ENCODE results near the gene FSD1. TPM values are rescaled to one million over a fixed set of nuclear protein-coding genes. Genes with fewer than 3 reads are reported as not detected.
A peak's percentile ranks its signal among the peaks of the same experiment; 100 is the strongest.
"Not testable (repeated sequence)": the region's sequence is repeated elsewhere in the genome, so short reads cannot be mapped to it uniquely, and the experiment has no call there.

Gene FSD1
- total RNA-seq, 1 donor from 2014 or later, result 0.31 TPM

DNA sequence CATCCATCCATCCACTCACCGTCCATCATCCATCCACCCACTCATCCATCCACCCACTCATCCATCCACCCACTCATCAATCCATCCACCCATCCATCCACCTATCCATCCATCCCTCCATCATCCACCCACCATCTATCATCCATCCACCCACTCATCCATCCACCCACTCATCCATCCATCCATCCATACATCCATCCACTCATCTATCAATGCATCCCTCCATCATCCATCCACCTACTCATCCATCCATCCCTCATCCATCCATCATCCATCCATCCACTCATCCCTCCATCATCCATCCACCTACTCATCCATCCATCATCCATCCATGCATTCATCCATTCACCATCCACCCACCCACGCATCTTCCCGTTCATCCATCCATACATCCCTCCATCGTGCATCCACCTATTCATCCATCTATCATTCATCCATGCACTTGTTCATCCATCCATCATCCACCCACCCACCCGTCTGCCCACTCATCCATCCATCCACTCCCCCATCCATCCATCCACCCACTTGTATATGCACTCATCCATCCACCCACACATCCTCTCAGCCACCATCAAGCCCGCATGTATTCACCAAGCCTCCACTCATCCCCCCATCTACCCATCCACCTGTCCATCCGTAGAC lies 30.7 kb downstream of the FSD1 start:
- ATAC-seq (no peak), DNase-seq (ENCODE audit: low spot score) (no peak)
- intact Hi-C loops (cut with DNase I), result no loop called here

DNA sequence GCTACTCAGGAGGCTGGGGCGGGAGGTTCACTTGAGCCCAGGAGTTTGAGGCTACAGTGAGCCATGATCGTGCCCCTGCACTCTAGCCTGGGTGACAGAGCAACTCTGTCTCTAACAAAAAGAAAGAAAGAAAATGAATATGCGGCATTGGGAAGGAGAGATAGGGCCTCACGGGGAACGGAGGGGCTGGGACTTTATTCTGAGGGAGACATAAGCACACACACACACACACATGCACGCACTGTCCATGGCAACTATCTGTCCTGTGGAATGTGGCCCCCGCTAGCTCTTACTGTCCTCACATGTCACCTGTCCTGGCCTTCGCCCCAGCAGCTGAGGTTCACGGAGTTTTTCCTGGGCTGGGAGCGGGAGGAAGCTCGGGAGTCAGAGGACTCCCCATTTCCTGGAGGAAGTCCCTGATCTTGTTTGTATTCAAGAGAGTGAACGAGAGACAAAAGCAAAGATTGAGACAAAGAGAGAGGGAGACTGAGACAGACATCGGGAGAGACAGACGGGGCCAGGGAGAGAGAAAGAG lies 33.6 kb downstream of the FSD1 start:
- DNase-seq (ENCODE audit: low spot score) (no peak), ATAC-seq (no peak)
- intact Hi-C loops (cut with DNase I), result no loop called here

DNA sequence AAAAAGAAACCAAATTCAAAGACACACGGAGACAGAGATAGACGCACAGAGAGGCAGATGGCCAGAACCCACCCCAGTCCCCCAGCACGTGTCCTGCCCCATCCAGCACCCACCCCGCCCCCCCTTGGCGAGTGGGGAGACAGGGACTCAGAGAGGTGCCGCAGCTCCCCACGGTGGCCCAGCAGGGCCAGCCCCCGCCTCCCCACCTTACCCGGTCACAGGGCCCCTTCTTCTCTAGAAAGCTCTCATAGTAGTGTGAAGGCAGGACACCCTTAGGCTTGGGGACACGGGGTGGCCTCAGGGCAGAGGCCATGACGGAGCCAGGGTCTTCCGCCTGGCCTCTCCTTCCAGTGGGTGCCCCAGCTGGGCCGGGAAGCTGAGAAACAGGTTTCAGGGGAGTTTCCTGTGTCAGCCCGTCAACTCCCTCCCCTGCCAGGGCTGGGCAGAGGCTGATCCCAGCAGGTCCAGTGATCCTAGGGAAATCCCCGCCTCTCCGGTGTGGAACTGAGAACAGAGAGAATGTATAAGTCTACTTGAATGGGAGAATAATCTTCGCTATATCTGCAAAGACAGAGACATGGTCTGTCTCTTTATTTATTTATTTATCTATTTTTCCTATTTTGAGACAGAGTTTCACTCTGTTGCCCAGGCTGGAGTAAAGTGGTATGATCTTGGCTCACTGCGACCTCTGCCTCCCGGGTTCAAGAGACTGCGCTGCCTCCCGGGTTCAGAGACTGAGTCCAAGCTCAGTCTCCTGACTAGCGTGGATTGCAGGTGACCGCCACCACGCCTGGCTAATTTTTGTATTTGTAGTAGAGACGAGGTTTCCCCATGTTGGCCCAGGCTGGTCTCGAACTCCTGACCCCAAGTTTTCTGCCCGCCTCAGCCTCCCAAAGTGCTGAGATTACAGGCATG lies 34.3 kb downstream of the FSD1 start, which contains the start of gene STAP2:
STAP2 (minus strand) TSS at position 387 of the 915 bp plus-strand sequence; CDS start at position 313, 74 bp downstream.
- ATAC-seq (no peak), DNase-seq (ENCODE audit: low spot score) (no peak)
- intact Hi-C loops (cut with DNase I), result no loop called here

DNA sequence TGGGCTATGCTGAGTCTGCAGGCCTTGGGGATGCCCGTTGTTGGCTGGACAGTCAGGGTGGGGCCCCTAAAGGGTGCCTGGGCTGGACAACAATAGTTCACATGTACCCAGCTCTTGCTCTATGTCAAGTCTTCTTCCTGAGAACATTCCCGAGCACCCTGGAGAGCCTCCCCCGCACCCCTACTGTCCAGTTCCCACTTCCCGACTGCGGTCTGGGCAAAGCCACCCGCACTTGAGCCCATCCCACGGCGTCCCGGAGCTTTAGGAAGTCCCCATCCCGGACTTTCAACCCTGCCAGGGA lies 37.9 kb downstream of the FSD1 start:
- ATAC-seq (peak; percentile 38), DNase-seq (ENCODE audit: low spot score) (no peak)
- intact Hi-C loops (cut with DNase I), result no loop called here

DNA sequence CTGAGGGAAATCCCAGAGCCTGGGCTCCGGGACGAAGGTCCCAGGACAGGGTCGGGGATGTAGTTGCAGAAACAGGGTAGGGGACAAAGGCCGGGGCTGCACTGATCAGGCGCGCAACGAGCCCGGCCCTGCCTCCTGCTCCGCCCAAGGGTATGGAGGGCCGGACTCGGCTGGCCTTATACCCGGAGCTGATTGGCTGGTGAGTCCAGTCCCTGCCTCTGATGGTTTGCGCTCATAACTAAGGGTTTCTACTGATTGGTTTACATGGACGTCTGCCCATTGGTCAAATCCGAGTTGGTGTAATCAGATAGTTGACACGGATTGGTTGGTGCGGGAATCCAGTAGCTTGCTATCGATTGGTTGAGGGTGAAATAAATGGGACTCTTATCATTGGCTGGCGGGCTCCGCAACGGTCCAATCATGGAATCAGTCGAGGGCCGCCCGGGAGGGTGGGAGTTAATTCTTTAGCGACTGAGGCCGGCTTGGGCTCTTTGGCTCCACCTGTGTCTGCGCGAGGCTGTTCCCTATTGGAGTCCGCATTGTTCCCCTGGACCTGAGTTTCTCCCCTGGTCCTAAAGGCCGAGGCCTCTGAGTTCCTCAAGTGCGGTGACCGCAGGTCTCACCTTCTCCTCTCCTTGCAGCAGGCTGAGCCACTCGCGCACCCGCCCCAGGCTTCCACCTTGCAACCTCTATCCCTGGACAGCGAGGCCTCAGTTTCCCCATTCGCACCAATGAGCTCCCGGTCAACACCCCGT lies 38.4 kb downstream of the FSD1 start:
- intact Hi-C loops (cut with DNase I), result no loop called here
- DNase-seq (ENCODE audit: low spot score), result peak; percentile 95

DNA sequence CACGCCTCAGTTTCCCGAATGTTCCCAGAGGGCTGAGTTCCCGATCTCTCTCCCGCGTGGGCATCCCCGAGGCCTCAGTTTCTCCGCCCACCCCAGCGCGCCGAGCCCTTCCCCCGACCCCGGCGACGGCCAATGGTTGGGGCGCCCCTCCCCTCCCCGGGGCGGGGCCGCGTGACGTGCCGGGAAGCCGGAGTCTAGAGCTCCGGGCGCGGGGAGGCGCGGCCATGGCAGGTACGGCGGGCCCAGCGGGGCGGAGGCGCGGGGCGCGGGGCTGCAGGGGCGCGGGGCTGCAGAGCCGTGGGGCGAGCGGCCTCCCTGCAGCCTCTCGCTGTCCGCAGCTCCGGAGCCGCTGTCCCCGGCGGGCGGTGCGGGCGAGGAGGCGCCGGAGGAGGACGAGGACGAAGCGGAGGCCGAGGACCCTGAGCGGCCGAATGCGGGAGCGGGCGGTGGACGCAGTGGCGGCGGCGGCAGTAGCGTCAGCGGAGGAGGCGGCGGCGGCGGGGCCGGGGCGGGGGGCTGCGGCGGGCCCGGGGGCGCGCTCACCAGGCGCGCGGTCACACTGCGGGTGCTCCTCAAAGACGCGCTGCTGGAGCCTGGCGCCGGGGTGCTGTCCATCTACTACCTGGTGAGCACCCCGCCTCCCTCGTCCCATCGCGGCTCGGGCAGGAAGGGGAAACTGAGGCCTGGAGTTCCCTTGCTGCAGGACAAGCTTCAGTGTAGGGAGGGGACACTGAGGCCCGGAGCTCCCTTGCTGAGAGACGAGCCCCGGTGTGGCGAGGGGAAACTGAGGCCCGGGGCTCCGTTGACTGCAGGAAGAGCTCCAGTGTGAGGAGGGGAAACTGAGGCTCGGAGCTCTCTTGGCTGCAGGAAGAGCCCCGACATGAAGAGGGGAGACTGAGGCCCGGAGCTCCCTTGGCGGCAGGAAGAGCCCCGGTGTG lies 39.2 kb downstream of the FSD1 start, which contains the start of gene MPND:
MPND (plus strand) TSS at position 193 of the 938 bp plus-strand sequence; CDS start at position 225, 32 bp downstream.
- intact Hi-C loops (cut with DNase I), result no loop called here
- ATAC-seq (peak; percentile 92), DNase-seq (ENCODE audit: low spot score) (peak; percentile 97)

More for the DNA sequence above, 38.4 kb downstream of the FSD1 start:
- peak; percentile 97 for ATAC-seq

DNA sequence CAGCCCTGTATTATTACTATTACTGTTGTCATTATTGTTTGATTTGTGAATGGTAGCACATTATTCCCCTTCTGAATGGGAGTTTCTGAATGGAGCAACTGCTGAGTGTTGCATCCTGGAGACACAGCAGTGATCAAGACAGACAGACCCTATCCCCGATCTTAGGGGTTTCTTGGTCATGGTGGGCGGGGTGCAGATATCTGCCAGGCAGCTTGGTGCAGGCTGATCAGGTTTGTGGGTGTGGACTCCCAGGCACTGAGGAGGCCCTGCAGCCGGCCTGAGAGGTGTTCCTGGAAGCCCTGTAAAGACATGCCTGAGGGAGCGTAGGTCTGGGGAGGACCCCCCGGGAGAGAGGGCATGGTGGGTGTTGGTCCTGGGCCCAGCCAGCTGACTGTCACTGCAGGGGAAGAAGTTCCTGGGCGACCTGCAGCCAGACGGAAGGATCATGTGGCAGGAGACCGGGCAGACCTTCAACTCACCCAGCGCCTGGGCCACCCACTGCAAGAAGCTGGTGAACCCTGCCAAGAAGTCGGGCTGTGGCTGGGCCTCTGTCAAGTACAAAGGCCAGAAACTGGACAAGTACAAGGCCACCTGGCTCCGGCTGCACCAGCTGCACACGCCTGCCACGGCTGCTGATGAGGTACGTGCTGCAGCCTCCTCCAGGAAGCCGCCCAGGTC lies 41.1 kb downstream of the FSD1 start:
- no peak for ATAC-seq
- intact Hi-C loops (cut with DNase I), result no loop called here
- DNase-seq (ENCODE audit: low spot score), result no peak

DNA sequence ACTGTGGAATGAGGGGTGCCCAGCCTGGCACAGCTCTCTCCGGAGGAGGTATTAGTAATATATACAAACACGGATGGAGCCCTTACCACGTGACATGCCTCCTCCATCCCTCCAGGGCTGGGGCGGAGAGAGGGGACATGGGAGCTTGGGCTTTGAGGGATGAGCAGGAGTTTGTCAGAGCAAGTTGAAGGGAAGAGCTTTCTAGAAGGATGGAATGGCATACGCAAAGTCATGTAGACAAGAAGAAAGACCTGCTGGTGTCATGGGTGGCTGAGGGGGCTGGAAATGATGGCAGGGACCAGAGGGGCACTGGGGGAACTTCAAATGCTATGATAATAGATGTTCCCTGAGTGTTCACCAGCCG lies 41.6 kb downstream of the FSD1 start:
- intact Hi-C loops (cut with DNase I), result no loop called here
- no peak for DNase-seq (ENCODE audit: low spot score)
- no peak for ATAC-seq

DNA sequence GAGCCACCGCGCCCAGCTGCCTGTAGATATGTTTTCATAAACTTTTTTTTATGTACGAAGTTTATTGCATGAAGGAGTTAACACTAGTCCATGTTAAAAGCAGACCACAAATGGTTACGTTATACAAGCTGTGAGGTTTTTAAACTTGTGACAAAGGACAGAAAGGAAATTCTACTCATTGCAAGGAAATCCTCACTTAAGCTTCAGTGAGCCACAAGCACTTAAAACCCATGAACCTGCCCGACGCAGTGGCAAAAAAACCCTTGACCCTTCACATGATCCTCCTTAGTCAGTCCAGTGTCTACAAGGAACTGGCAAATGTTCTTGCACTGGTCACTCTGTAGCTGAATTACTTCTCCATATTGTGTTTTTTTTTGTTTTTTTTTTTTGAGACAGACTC lies 43.1 kb downstream of the FSD1 start:
- DNase-seq (ENCODE audit: low spot score) (no peak), ATAC-seq (no peak)
- intact Hi-C loops (cut with DNase I), result no loop called here

DNA sequence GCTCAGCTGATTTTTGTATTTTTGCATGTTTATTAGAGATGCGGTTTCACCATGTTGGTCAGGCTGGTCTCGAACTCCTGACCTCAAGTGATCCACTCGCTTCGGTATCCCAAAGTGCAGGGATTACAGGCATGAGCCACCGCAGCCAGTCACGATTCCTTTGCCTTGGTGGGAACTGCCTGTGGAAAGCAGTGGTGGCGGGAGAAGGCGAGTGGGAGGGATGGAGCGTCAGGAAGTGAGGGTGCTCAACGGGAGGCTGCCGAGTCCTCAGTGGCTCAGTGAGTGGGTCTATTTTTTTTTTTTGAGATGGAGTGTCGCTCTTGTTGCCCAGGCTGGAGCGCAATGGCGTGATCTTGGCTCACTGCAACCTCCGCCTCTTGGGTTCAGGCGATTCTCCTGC lies 44.8 kb downstream of the FSD1 start:
- ATAC-seq; intact Hi-C loops (cut with DNase I); DNase-seq (ENCODE audit: low spot score): not testable (repeated sequence)

DNA sequence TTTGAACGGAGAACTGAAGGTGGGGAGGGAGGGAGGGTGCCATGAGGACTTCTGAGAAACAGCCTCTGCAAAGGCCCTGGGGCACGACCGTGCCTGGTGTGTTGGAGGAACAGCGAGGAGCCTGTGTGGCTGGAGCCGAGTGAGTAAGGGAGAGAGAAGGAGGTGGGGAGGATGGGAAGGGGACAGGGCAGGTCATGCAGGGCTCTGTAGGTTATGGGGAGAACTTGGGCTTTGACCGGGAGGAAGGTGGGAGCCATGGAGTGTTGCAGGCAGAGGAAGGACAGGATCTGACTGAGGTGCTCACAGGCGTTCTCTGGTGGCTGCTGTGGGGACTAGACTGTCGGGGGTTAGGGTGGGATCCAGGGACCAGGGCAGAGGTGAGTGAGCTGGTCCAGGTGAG lies 45.7 kb downstream of the FSD1 start:
- ATAC-seq, result no peak
- intact Hi-C loops (cut with DNase I), result no loop called here
- no peak for DNase-seq (ENCODE audit: low spot score)

DNA sequence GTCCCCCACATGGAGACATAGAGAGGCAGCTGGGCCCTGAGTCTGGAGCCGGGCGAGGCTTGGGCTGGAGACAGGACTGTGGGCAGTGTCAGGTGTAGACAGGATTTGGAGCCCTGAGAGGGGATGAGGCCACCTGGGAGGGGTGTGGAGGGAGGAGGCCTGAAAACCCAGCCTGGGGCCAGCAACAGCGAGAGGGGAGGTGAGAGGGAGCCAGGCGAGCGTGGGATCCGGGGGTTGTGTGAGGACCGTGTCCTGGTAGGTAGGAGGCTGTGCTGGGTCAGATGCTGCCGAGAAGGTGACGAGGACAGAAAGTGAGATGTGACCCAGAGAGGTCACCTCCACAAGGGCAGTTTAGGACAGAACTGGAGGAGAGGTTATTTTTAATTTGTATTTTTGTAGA lies 46.3 kb downstream of the FSD1 start:
- ATAC-seq, result no peak
- intact Hi-C loops (cut with DNase I), result no loop called here

DNA sequence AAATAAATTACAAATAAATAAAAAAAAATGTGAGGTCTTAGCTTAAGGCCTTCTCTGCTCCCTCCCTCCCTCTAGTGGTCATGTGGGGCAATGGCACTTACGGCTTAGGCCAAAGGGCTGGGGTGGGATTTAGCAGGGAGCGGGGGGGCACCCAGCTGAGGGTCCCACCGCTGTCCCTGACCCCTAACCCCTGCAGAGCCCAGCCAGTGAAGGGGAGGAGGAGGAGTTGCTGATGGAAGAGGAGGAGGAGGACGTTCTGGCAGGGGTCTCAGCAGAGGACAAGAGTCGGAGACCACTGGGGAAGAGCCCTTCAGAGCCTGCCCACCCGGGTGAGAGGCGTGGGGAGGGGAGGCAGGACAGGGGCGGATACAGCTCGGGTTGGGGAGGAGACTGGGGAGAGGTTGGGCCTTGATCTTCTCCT lies 48.3 kb downstream of the FSD1 start:
- DNase-seq (ENCODE audit: low spot score) (peak; percentile 67), ATAC-seq (peak; percentile 63)
- intact Hi-C loops (cut with DNase I), result no loop called here

More for the DNA sequence above, 46.3 kb downstream of the FSD1 start:
- no peak for DNase-seq (ENCODE audit: low spot score)

DNA sequence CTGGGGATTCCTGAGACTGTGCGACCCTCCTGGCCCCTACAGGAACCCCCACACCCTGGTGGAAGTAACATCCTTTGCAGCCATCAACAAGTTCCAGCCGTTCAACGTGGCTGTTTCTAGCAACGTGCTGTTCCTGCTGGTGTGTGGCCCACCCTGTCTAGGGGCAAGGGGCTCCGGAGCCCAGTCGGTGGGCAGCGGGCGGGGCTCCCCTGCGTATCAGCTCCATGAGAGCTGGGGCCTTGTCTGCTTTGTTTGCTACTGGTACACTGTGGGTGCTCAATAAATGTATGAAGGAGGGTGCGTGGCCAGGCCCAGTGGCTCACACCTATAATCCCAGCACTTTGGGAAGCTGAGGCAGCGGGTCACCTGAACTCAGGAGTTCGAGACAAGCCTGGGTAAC lies 49.9 kb downstream of the FSD1 start:
- ATAC-seq (no peak), DNase-seq (ENCODE audit: low spot score) (no peak)
- intact Hi-C loops (cut with DNase I), result no loop called here

DNA sequence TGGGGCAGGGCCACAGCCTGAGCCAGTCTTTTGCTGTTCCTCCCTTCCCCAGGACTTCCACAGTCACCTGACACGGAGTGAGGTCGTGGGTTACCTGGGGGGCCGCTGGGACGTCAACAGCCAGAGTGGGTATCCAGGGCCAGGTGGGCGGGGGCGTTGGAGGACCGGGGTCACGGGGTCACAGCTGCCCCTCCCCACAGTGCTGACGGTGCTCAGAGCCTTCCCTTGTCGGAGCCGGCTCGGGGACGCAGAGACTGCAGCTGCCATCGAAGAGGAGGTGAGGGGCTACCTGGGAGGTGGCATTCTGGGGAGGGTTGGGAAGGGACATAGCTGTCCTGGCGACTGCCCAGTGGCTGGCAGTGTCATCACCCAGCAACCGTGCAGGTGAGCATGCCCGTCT lies 50.5 kb downstream of the FSD1 start:
- intact Hi-C loops (cut with DNase I), result loop anchor here (1.0 kb wide), 1 partner anchor 15 kb away; no protein-coding TSS in a partner anchor
- ATAC-seq, result no peak
- no peak for DNase-seq (ENCODE audit: low spot score)

DNA sequence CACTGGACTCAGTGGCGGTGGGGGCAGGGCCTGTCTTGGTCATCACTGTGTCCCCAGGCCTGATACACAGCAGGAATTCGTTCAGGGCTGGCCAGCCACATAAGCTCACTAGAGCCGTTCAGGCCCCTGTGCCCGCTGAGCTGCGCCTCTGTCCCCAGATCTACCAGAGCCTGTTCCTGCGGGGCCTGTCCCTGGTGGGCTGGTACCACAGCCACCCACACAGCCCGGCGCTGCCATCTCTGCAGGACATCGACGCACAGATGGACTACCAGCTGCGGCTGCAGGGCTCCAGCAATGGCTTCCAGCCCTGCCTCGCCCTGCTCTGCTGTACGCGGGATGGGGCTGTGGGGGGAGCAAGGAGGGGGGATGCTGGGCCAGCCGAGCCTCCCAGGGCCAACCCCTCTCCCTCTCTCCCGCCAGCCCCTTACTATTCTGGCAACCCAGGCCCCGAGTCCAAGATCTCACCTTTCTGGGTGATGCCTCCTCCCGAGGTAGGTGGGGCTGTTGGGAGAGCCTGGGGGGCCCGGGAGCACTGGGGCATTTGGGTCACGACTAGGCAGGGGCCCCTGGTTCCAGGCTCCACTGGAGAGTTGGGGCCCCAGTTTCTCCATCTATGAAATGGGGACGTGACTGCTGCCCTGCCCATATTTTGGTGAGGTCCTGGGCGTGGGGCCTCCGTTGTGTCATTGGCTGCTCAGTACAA lies 52.8 kb downstream of the FSD1 start:
- intact Hi-C loops (cut with DNase I), result no loop called here
- ATAC-seq (peak; percentile 4), DNase-seq (ENCODE audit: low spot score) (no peak)

DNA sequence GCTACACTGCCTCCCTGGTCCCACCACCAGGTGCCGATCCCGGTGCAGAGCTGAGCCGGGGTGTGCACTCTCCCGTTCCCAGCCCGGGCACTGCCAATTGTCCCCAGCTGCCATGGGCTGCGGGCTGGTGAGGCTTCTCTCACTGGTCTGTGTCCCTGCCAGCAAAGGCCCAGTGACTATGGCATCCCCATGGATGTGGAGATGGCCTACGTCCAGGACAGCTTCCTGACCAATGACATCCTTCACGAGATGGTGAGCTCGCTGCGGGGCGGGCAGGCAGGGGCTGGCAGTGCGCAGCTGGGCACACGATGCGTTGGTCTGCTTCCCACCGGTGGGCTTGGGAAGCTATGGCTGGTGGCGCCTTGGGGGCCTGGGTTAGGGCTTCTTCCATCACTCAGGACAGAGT lies 53.5 kb downstream of the FSD1 start:
- intact Hi-C loops (cut with DNase I), result no loop called here
- no peak for ATAC-seq
- no peak for DNase-seq (ENCODE audit: low spot score)
